HG02588 (cell line): ENCODE results near the gene BCAR1.

Source experiments
- ATAC-seq: cut with Tn5 transposase; IDR thresholded peaks from one replicate; pipeline ENCODE4 v1.9.1; 2021; ENCODE audit warnings: mild to moderate bottlenecking, moderate library complexity; ENCODE audit not compliant: unreplicated experiment

BCAR1 gene

GRCh38 chr16:75179208-75179607, 72.2 kb downstream of the BCAR1 start:
- ATAC-seq, result no peak
